T47D (cell line): ENCODE results near the gene SOBP.

Experiments
- DNase-seq, 2 experiments: peaks; one replicate each; pipeline versions ENCODE4 v3.0.0 to v3.0.0-alpha.2; 2011 to 2012; ENCODE audit warnings: low read depth in 1 of 2, low spot score in 1 of 2
- JUND ChIP-seq: IDR thresholded peaks from 2 replicates; pipeline ENCODE4 v1.6.1; 2012; ENCODE audit warnings: low read depth
- in situ Hi-C: cut with HindIII; loops from 2 replicates; pipeline ENCODE4 v1.10.0; 2016; ENCODE audit warnings: low sequenced_read_pairs, low pct_unique_long_range_greater_than_20kb

The SOBP gene

GRCh38 chr6:107628878-107629277 lies 139.0 kb downstream of the SOBP start:
- no peak for DNase-seq
- TF ChIP-seq JUND, result no peak
- in situ Hi-C loops, result no loop called here

- in situ Hi-C loops, result no loop called here
- DNase-seq, result no peak
- no peak for TF ChIP-seq JUND
Measured at GRCh38 chr6:107629548-107630129, 139.7 kb downstream of the SOBP start.

- DNase-seq, result no peak
- in situ Hi-C loops, result no loop called here
- no peak for TF ChIP-seq JUND
Measured at GRCh38 chr6:107630348-107630977, 140.5 kb downstream of the SOBP start.

- in situ Hi-C loops, result no loop called here
- no peak for DNase-seq
- no peak for TF ChIP-seq JUND
Measured at GRCh38 chr6:107632381-107633136, 142.6 kb downstream of the SOBP start.

- in situ Hi-C loops, result no loop called here
- TF ChIP-seq JUND, result no peak
- no peak for DNase-seq
Measured at GRCh38 chr6:107633680-107634323, 143.9 kb downstream of the SOBP start.

- DNase-seq, result no peak
- in situ Hi-C loops, result no loop called here
- no peak for TF ChIP-seq JUND
Measured at GRCh38 chr6:107634324-107635056, 144.6 kb downstream of the SOBP start.

- in situ Hi-C loops, result no loop called here
- no peak for DNase-seq
- TF ChIP-seq JUND, result no peak
Measured at GRCh38 chr6:107635057-107635515, 145.2 kb downstream of the SOBP start.

- no peak for TF ChIP-seq JUND
- DNase-seq, result no peak
- in situ Hi-C loops, result no loop called here
Measured at GRCh38 chr6:107636486-107636885, 146.6 kb downstream of the SOBP start.

- in situ Hi-C loops, result no loop called here
- no peak for DNase-seq
- no peak for TF ChIP-seq JUND
Measured at GRCh38 chr6:107637316-107638315, 147.7 kb downstream of the SOBP start.

- no peak for DNase-seq
- TF ChIP-seq JUND, result no peak
- in situ Hi-C loops, result no loop called here
Measured at GRCh38 chr6:107638493-107638892, 148.6 kb downstream of the SOBP start.

GRCh38 chr6:107639511-107639910 lies 149.6 kb downstream of the SOBP start:
- no peak for DNase-seq
- TF ChIP-seq JUND, result no peak
- in situ Hi-C loops, result no loop called here
